Right kidney (tissue), 9 donors: Measurements from ENCODE around the gene STX16.

Experiments
- DNase-seq: peaks from one replicate; pipeline ENCODE4 v3.0.0-alpha.2; 2016
- long read RNA-seq, 8 donors: transcript quantifications; one replicate each; lab custom pipeline, GENCODE V29; 2026

STX16 gene, protein sequence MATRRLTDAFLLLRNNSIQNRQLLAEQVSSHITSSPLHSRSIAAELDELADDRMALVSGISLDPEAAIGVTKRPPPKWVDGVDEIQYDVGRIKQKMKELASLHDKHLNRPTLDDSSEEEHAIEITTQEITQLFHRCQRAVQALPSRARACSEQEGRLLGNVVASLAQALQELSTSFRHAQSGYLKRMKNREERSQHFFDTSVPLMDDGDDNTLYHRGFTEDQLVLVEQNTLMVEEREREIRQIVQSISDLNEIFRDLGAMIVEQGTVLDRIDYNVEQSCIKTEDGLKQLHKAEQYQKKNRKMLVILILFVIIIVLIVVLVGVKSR
- long read RNA-seq, donor 1, full-length matches to known transcripts = 2 of 2 reads
- long read RNA-seq, donor 1, partial matches to known transcripts = 0 of 2 reads
- long read RNA-seq, donor 1, other reads (novel, unspliced or antisense) = 0 of 2 reads
- long read RNA-seq, donor 2, full-length matches to known transcripts = 1 of 1 reads
- long read RNA-seq, donor 2, partial matches to known transcripts = 0 of 1 reads
- long read RNA-seq, donor 2, other reads (novel, unspliced or antisense) = 0 of 1 reads
- long read RNA-seq, donor 3, full-length matches to known transcripts = 2 of 2 reads
- long read RNA-seq, donor 3, partial matches to known transcripts = 0 of 2 reads
- long read RNA-seq, donor 3, other reads (novel, unspliced or antisense) = 0 of 2 reads
- long read RNA-seq, donor 4, full-length matches to known transcripts = 2 of 11 reads
- long read RNA-seq, donor 4, partial matches to known transcripts = 9 of 11 reads
- long read RNA-seq, donor 4, other reads (novel, unspliced or antisense) = 0 of 11 reads
- long read RNA-seq, donor 5, full-length matches to known transcripts = 2 of 2 reads
- long read RNA-seq, donor 5, partial matches to known transcripts = 0 of 2 reads
- long read RNA-seq, donor 5, other reads (novel, unspliced or antisense) = 0 of 2 reads
- long read RNA-seq, donor 6, full-length matches to known transcripts = 1 of 1 reads
- long read RNA-seq, donor 6, partial matches to known transcripts = 0 of 1 reads
- long read RNA-seq, donor 6, other reads (novel, unspliced or antisense) = 0 of 1 reads
- long read RNA-seq, donor 7, full-length matches to known transcripts = 1 of 16 reads
- long read RNA-seq, donor 7, partial matches to known transcripts = 0 of 16 reads
- long read RNA-seq, donor 7, other reads (novel, unspliced or antisense) = 15 of 16 reads
- long read RNA-seq, donor 8 = 0 reads

DNA sequence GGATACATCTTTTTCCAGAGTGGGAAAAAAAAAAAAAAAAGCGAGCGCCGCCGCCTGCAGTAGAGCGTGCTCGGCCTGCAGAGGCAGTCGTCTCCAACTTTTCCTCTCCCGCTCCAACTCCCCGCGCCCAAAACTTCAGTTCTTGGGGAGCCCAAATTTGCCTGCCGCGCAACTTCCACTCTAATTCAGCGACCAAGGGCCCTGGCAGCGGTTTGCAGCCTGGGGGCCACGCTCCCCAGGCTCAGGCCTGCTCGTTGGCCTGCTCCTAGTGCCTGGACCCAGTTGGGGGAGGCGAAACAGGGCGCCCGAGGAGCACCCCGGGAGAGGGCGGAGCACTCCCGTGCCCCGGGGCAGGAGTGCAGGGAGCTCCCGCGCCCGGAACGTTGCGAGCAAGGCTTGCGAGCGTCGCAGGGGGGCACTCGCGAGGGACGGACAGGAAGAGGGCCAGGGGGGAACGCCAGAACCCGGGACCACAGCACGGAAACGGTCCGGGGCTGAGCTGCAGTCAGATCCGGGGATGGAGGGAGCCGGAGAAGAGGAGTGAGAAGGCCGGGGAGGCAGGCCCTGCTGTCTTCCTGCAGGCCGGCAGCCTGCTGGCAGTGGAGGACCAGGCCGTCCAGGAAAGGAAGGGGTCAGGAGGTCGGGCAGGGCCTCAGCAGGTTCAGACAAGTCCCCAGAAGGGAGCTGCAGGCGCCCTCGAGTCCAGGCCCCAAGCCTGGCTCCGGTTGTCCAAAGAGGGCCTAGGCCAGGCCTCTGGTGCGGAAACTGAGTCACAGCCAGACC, at the start of gene STX16:
TSS of gene STX16 (plus strand) at position 508 of the 783 bp plus-strand sequence. CDS start 724 bp downstream, outside the sequence.
- DNase-seq = peak; percentile 98

DNA sequence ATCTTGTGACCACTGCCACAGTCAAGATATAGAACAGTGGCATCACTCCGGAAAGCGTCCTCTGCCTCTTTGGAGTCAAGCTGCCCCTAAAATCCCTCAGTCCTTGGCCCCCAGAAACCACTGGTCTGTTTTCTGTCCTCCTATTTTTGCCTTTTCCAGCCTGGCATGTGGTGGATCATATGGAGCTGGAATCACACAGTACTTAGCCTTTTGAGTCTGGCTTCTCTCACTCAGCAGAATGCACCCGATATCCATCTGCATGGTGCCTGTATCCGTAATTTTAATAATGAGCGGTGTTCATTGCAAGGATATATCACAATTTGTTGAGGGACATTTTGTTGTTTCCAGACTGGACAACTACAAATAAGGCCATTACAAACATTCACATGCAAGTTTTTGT, 49.0 kb upstream of the STX16 start:
- no peak for DNase-seq

DNA sequence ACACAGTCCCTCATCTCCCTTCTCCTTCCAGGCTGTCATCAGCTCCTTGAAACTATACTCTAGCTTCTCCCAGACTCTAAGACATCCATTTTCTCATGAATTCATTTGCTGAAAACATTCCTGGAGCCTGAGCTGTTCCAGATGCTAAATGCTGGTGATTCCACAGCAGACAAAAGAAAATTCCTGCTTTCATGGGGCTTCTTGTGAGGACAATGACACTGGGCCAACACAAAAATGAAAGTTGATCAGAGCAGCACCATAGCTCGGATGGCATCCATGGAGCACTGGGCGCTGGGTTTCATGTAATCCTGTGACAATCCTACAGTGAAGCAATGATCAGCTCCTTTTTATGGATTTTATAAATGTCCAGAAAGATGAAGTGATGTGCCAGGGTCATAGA, 47.4 kb upstream of the STX16 start:
- no peak for DNase-seq

DNA sequence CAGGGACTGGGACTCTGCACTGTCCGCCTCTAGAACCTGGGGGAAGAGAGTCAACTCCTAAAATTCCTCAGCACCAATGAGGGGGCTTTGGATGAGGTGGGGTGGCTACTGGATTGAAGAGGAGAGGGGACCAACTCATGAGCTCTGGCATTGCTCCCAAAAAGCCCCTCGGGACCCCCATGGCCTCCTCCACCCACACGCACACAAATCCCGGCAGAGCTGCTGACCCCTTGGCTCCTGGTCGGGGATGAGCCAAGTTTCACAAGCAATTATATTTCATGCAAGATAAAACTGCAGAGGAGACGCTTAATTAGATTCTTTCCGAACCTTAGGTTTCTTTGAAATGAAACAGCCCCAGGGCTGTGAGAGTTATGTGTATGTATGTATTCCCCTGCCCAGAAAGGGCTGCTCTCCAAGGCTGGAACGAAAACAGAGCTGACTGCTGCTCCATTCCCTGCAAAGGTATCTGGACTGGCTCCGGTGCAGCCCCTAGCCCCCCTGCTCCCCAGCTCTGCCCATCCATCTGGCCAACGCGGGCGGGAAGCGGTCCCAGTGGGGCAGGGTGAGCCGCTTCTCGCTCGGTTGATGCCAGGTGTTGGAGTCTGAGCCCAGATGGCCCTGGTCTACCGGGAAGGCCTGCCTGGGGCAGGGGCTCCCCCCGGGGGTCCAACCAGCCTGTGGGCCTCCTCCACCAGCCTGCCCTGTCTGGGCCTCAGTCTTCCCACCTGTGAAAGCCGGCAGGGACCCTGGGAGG, 46.8 kb upstream of the STX16 start:
- DNase-seq = no peak

DNA sequence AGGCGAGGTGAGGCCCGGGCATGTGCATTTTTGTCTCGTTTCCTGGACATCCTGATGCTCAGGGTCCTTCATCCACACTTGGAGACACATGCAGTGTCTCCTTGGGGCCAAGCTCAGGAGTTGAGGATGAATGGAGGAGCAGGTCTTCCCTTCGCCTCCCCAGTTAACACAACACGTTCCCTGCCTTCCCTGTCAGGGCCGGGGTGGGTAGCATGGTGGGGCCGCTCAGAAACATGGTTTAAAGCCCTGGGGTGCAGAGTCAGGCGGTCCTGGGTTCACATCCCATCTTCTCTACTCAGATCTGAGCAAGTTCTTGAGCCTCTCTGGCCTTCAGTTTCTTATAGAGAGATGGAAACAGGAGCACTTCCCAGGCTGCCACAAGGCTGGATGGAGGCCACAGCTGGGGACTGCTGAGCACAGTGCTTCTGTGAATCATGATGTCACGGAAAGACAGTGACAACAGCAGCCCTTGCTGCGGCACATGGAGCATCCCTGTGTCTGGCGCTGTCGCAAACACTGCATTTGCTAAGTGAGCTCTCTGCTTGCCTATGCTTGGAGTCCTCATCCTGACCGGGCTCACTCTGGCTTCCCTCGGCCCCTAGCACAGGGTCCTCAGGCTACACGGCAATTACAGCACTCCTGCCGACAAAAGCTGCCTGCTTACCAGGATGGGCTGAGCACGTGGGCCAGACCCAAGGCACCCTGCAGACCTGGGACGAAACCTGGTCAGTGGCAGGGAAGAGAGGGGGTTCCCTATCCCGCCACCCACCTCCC, 45.6 kb upstream of the STX16 start:
- no peak for DNase-seq

DNA sequence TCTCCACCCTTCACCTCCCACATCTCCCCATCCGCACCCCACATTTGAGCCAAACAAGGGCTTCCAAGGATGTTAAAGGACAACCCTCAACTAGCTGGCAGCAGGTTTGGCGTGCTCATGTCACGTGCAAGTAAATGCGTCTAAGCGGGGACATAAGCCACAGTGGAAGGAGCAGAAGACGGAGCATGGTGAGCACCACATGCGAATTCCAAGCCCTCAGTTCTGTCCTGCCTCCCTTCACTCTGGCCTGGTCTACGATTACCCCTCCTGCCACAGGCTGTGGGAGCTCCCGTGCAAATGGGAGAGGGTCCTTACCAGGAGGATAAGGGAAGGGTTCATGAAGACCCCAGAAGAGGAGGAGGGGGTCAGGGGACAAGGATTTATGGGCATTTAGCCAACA, 44.9 kb upstream of the STX16 start:
- DNase-seq = no peak

DNA sequence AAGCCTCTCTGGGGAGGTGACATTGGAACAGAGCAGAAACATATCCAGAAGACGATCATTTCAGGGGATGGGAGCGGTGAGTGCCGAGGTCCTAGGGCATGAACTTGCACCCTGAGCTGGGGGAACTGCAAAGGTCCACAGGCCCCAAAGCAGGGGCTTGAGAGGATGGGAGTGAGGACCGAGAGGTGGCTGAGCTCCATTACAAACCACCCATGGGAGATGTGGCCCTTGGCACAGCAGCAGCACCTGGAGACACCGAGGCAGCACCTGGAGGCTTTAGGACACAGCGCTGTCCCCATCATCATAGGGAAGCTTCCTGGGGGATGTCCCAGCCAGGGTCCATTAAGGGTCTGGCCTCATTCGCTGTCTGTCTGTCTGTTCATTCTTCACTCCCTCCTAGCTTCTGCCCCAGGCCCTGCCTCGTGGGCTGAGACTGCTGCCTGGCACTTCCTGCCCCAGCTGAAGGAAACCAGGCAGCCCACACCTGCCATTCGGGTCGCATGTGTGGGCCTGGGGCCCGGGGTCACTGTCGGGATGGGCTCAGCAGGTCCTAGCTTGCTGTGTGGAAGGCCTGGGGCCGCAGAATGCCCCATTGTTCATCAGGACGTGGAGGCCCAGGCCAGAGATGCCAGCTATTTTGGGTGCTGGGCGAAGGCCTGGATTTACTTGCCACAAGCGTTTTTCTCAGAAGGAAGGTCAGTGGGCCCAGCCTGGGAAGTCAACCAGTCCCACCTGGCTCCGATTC, 42.8 kb upstream of the STX16 start:
- DNase-seq = no peak

DNA sequence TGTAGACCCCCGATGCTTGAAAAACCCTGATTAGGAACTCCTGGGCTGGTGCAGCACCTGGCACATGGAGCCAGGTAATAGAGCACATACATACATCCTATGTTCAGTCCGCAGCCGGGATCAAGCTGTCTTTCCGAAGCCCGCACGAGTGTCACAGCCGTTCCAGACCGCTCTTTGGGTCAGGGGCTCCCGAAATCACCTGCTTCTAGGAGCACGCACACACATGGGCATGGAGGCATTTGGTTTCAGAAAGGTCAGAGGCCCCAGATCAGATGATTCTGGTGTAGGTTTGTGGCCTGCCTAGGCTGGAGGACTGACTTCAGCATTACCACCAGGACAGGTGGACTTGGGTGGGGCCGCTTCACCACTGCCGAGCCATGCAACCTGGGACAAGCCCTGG, 42.1 kb upstream of the STX16 start:
- no peak for DNase-seq

DNA sequence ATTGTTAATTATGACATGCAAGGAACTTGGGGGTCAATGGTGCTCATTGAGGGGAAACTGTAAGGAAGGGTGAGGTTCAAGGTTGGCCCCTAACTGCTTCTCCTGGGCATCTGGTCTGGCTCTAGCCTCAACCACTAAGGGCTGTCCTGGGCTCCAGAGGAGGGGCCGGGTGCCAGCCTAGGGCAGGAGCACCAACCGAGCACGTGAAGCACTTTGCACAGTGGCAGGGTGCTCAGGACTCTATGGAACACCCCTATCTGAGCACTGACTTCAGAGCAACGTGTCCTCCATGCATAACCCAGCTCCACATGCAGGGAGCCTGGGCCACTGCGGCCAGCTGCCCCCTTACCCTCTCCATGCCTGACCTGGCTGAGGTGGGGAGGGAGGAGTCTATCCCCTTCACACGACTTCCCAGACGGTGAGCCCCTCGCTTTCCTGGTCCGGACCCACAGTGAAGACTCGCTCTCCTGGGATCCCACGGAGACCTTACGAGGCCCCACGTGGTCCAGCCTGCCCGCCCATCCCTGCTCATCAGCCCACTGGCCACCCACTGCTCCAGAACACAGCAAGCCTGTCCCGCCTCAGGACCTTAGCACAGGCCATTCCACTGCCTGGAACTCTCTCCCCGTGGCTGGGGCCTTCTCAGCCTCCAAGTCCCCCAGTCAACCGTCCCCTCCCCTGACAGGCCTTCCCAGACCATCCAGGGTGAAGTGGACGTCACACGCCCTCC, 40.8 kb upstream of the STX16 start:
- DNase-seq = no peak

DNA sequence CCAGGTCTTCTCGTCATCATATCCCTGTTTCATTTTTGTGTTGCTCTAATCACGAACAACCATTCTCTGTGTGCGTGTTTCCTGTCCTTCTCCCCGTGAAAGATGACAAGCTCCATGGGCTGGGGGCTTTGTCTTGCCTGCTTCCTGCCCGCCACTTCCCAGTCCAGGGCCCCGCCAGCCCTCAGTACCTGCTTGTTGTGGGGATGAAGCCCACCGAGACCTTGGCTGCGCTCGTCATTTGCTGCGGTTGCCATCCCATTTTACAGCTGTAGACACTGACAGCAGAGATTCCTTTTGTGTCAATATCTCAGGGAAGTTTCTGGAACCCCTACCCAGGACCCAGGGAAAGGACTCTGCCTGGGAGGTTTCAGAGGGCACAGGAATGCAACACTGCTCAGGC, 40.3 kb upstream of the STX16 start:
- no peak for DNase-seq

DNA sequence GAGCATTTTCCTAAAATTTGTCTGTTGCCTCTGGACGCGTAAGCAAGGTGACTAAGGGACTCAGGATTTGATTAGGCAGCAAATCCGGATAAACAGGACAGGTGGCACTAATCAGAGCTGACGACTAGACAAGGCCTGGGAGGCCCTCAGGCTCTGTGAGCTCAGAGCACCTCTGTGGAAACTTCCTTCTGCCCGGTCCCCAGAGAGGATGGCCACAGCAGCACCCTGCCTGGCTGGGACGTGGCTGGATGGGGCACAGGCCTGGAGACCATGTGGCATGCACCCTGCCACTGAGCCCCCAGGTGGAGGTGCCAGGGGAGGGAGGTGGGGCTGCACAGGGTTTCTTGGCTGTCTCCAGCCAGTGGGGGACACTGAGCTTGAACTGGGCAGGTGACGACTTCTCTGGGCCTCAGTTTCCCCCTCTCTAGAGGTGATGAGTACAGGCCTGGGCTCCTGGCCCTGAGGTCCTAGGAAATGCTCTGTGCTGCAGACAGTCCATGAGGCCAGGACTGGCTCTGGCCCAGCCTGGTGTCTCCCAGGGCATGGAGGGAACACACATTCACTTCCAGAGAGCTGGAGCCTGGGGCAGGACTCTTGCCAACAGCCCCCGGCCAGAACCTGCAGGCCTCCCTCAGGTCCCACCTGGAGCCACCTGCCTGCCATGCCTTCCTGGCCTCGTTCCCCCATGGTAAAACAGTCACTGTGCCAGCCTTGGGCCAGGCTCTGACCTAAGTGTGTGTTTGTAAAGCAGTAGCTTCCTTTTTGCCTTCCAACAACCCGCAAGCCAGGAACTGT, 39.6 kb upstream of the STX16 start:
- no peak for DNase-seq

DNA sequence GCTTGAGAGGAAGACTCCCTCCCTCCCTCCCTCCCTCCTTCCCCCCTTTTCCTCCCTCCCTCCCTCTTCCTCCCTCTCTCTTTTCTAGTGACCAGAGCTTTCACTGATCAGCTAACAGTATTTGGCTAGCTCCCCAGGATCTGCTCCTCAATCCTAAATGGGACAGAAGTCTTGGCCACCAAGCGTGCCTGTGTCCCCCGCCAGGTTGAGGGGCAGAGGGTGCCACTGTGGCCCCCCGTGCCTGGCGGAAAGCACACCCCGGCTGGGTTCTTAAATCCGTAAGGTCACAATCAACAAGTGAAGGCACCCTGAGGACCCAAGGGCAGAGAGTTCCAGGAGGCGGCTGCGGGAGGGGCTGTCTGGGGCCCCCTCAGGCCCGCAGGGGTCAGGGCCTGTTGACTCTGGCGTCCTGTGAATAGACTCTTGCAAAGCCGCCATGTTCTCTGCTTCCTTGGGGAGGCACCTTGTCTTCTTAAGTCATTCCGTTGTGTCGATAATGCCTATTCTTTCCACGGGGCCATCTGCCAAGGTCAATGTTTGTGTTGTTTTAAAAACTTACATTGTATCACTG, 38.9 kb upstream of the STX16 start:
- no peak for DNase-seq

DNA sequence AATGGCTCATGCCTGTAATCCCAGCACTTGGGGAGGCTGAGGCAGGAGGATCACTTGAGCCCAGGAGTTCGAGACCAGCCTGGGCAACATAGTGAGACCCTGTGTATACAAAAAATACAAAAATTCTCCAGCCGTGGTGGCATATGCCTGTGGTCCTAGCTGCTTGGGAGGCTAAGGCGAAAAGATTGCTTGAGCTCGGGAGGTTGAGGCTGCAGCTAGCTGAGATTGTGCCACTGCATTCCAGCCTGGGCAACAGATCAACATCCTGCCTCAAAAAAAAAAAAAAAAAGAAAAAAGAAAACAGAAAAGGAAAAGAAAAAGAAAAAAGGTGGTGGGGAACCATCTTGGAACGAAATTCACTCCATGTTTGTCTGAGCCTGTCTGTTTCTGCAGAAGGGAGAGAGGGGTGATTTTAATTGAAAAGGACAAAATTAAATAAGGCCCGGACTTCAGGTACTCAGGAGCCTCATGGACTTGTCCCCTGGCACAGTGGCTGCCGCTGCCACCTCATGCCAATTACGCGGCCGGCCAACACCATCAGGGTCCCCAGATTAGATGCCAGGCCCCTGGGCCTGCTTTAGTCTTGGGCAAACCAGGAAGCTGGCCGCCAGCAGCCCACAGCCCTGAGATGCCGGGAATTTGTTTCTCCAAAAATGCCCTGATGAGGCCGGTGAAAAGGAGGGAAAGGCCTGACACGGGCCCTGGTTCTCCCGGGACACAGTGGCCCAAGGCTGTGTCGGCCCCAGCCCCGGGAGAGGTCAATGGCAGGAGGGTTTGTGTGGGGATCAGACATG, 37.8 kb upstream of the STX16 start:
- DNase-seq = no peak

DNA sequence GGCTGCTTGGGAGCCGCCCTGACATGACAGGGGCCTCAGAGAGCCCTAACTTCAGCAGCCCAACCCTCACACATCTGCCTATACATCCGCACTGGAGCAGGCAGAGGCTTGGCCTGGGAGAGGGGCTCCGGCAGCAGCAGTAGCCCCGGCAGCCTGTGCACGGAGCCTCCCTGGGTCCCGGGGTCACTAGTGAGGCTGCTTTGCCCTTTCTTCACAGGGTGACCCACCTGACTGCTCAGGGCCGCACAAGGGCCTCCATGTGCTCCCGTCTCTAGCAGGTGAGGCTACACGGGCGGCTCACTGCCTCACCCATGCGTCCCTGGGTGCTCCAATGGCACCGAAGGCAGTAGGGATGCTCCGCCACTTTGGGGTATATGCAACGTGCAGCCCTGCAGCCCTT, 36.7 kb upstream of the STX16 start:
- DNase-seq = no peak

DNA sequence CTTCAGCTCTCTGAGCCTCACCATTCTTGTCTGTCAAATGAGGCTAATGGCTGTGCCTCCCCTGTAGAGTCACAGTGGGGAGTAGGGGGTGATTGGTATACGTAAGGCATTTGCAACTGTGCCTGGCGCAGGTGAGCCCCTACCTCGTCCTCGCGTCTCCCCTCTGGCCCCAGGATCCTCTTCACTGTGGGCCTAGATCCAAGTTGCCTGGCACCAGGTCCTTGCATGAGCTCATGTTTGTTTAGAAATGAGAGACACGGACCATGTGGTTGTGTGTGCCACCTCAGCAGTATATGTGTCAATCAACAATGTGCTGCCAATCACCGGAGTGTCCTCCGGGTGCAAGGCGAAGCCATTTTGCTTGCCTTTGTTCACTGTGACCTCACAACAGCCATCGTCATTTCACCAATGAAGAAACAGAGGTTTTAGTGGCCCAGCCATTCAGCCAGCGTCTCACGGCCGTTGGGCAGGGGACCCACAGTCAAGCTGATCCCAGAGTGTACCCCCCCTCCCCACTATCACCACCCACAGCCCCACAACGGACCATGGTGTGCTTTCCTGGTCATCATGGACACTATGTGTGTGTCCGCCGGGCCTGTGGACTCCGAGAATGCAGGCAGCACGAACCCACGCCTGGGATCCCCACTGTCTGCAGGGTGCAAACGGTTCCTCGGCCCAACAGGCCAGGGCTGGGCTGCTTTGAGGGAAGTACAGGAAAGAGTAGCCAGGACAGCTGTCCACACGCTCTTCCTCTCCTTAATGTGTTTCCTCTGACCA, 35.9 kb upstream of the STX16 start:
- DNase-seq = no peak

DNA sequence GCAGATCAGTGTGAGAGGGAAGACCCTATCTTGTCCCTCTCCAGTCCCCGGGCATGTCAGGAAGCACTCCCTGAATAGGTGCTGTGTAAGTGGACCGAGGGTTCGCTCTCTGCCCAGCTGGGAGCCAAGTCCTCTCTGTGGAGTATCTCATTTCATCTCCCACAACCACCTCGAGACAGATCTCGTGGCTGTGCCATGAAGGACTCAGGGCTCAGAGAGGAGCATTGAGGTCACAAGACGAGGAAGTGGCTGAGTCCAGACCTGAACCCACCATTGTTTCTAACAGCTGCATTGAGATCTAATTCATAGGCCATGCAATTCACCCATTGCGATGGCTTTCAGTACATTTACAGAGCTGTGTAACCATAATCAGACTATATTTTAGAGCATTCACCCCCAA, 34.7 kb upstream of the STX16 start:
- no peak for DNase-seq
